Limb (tissue), 2 donors: ENCODE measurements around the gene GPR107.
A peak's percentile ranks its signal among the peaks of the same experiment; 100 is the strongest.

Experiments used
- DNase-seq, 2 donors: peaks; one replicate each; pipeline ENCODE4 v3.0.0-alpha.2; 2016; ENCODE audit errors: extremely low spot score in 2 of 2

GPR107 gene

GRCh38 chr9:130027533-130028365, 26.0 kb upstream of the GPR107 start:
- no peak for DNase-seq

GRCh38 chr9:130028493-130029222, 25.0 kb upstream of the GPR107 start:
- no peak for DNase-seq

GRCh38 chr9:130029223-130029973, 24.3 kb upstream of the GPR107 start:
- DNase-seq = no peak

GRCh38 chr9:130030651-130031127, 23.0 kb upstream of the GPR107 start:
- DNase-seq = no peak

- no peak for DNase-seq
Observed at GRCh38 chr9:130034570-130034969, 19.1 kb upstream of the GPR107 start.

- DNase-seq = no peak
Observed at GRCh38 chr9:130036099-130036498, 17.6 kb upstream of the GPR107 start.

- no peak for DNase-seq
Observed at GRCh38 chr9:130039528-130040147, 14.1 kb upstream of the GPR107 start.

- no peak for DNase-seq
Observed at GRCh38 chr9:130040984-130041647, 12.6 kb upstream of the GPR107 start.

- peak in 1 of 2 donors; percentile 54 for DNase-seq
Observed at GRCh38 chr9:130041648-130042405, 11.9 kb upstream of the GPR107 start.

- no peak for DNase-seq
Observed at GRCh38 chr9:130042406-130042884, 11.3 kb upstream of the GPR107 start.

GRCh38 chr9:130042885-130043653, 10.6 kb upstream of the GPR107 start, which contains the start of gene FNBP1:
TSS of gene FNBP1 (minus strand) at chr9:130043189. CDS start at chr9:130042975, 214 bp downstream.
- peak; percentile 82 to 94 for DNase-seq

GRCh38 chr9:130043654-130044623, 9.8 kb upstream of the GPR107 start:
- peak in 1 of 2 donors; percentile 62 for DNase-seq

GRCh38 chr9:130045725-130046450, 7.8 kb upstream of the GPR107 start:
- DNase-seq = no peak

- DNase-seq = no peak
Observed at GRCh38 chr9:130049431-130050210, 4.1 kb upstream of the GPR107 start.

- no peak for DNase-seq
Observed at GRCh38 chr9:130050462-130050861, 3.2 kb upstream of the GPR107 start.

- DNase-seq = no peak
Observed at GRCh38 chr9:130051855-130052254, 1.9 kb upstream of the GPR107 start.
